Stimulated activated memory B cell treated with anti-CD40 and anti-IgM and Interleukin-4, amounts not matched to agents 10 μg/mL and 1 μg/mL and 100 μg/mL, for 72 hours (primary cell): ENCODE measurements around the gene TENM4.

Experiments used
- ATAC-seq: fragments of 150-1000 bp; cut with Tn5 transposase; 2 replicates; pipeline ENCODE4 v1.10.0; 2021
- H3K27ac Mint-ChIP-seq: one replicate; pipeline ENCODE4 v1.8.0; 2022; ENCODE audit warnings: mild to moderate bottlenecking, mixed read lengths
- H3K27me3 Mint-ChIP-seq: one replicate; pipeline ENCODE4 v1.8.0; 2022; ENCODE audit warnings: mixed read lengths
- H3K36me3 Mint-ChIP-seq: one replicate; pipeline ENCODE4 v1.8.0; 2022; ENCODE audit warnings: mixed read lengths
- H3K4me1 Mint-ChIP-seq: one replicate; pipeline ENCODE4 v1.8.0; 2022; ENCODE audit warnings: mixed read lengths
- H3K4me3 Mint-ChIP-seq: one replicate; pipeline ENCODE4 v1.8.0; 2022; ENCODE audit warnings: mild to moderate bottlenecking, moderate library complexity, mixed read lengths
- H3K9me3 Mint-ChIP-seq: one replicate; pipeline ENCODE4 v1.8.0; 2022; ENCODE audit warnings: mixed read lengths

TENM4 gene

DNA sequence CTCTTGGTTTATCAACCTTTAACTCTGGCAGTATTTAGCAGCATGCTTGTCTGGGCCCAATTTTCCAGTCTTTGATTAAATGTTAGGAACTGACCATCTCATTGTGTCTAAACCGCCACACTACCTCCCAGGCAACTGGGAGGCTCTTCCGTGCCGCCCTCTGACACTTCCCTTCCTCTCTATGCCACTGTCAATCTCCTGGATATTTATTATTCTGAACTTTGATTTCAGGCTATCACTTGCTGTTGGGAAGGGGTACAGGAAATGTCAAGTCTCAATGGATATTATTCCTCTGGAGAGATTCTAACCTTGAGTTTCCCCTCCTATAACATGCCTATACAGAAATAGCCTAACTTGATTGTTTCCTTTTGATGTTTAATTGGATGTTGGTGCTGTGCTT lies 643.3 kb downstream of the TENM4 start:
- Mint-ChIP-seq H3K27me3 (no peaks in the 10 kb centered on the region), H3K27ac (no peak overlapping the region), H3K9me3 (no peaks in the 10 kb centered on the region), H3K36me3 (no peaks in the 10 kb centered on the region), H3K4me1 (no peaks in the 10 kb centered on the region), H3K4me3 (no peak overlapping the region)
- ATAC-seq: no peak

GRCh38 chr11:78796956-78797355 lies 643.9 kb downstream of the TENM4 start:
- Mint-ChIP-seq H3K36me3 (no peaks in the 10 kb centered on the region), H3K4me1 (no peaks in the 10 kb centered on the region), H3K27me3 (no peaks in the 10 kb centered on the region), H3K9me3 (no peaks in the 10 kb centered on the region), H3K27ac (no peak overlapping the region), H3K4me3 (no peak overlapping the region)
- ATAC-seq: no peak

- Mint-ChIP-seq H3K27me3 (no peaks in the 10 kb centered on the region), H3K4me1 (no peaks in the 10 kb centered on the region), H3K27ac (no peak overlapping the region), H3K4me3 (no peak overlapping the region), H3K9me3 (no peaks in the 10 kb centered on the region), H3K36me3 (no peaks in the 10 kb centered on the region)
- no peak for ATAC-seq
These were observed 645.1 kb downstream of the TENM4 start for GRCh38 chr11:78795621-78796261.

- Mint-ChIP-seq H3K4me3 (no peak overlapping the region), H3K9me3 (no peaks in the 10 kb centered on the region), H3K36me3 (no peaks in the 10 kb centered on the region), H3K4me1 (no peaks in the 10 kb centered on the region), H3K27ac (no peak overlapping the region), H3K27me3 (no peaks in the 10 kb centered on the region)
- no peak for ATAC-seq
These were observed 648.9 kb downstream of the TENM4 start for GRCh38 chr11:78791964-78792363.

- Mint-ChIP-seq H3K36me3 (no peaks in the 10 kb centered on the region), H3K9me3 (no peaks in the 10 kb centered on the region), H3K4me1 (no peaks in the 10 kb centered on the region), H3K27ac (no peak overlapping the region), H3K4me3 (no peak overlapping the region), H3K27me3 (no peaks in the 10 kb centered on the region)
- ATAC-seq: no peak
These were observed 649.6 kb downstream of the TENM4 start for GRCh38 chr11:78791254-78791653.

DNA sequence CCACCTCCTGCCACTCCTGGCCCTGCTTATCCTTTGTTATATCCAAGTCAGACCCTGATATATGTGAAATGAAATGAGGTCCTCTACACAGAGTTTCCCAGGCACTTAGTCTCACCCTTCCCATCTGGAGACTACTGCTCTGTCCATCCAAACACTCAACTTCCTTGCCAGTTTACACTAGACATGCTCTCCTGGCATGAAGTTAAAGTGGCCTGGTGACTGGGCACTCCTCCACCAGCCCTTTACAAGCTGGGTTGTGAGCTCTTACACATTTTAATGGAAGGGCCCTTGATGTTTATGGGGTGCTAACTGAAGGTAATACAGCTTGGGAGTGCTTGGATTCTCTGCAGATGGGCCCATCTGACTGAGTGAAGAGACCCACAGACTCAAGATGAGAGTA lies 650.0 kb downstream of the TENM4 start:
- no peaks in the 10 kb centered on the region for H3K27me3 Mint-ChIP-seq

GRCh38 chr11:78789375-78789774 lies 651.5 kb downstream of the TENM4 start:
- peaks cover 10% of the 10 kb centered on the region for H3K27me3 Mint-ChIP-seq
- no peak overlapping the region for H3K27ac Mint-ChIP-seq
- ATAC-seq: no peak
- H3K36me3 Mint-ChIP-seq: no peaks in the 10 kb centered on the region
- H3K4me1 Mint-ChIP-seq: no peaks in the 10 kb centered on the region
- H3K9me3 Mint-ChIP-seq: no peaks in the 10 kb centered on the region
- no peak overlapping the region for H3K4me3 Mint-ChIP-seq

More for the DNA sequence above, 650.0 kb downstream of the TENM4 start:
- Mint-ChIP-seq H3K27ac (no peak overlapping the region), H3K4me3 (no peak overlapping the region), H3K36me3 (no peaks in the 10 kb centered on the region), H3K4me1 (no peaks in the 10 kb centered on the region), H3K9me3 (no peaks in the 10 kb centered on the region)
- no peak for ATAC-seq

DNA sequence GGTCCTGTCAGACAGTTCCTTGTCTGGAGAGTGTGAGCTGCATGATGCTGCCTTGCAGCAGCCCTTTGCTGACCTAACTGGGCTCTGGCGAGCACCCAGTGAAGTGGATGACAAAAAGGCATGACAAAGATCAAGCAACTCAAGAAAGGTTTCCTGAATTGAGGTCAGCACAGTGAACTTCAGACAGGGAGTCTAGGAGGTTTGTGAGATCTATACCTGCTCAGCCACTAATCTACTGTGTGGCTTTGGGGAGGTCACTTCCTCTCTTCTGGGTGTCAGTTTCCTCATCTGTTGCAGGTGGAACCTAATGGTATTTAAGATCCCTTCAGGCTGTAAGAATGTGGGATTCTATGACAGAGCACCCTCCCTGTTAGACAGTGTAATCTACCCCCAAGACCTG lies 652.3 kb downstream of the TENM4 start:
- Mint-ChIP-seq H3K4me3 (no peak overlapping the region), H3K4me1 (no peaks in the 10 kb centered on the region), H3K9me3 (no peaks in the 10 kb centered on the region), H3K27ac (no peak overlapping the region), H3K27me3 (peaks cover 10% of the 10 kb centered on the region), H3K36me3 (no peaks in the 10 kb centered on the region)
- peak; percentile 37 for ATAC-seq

DNA sequence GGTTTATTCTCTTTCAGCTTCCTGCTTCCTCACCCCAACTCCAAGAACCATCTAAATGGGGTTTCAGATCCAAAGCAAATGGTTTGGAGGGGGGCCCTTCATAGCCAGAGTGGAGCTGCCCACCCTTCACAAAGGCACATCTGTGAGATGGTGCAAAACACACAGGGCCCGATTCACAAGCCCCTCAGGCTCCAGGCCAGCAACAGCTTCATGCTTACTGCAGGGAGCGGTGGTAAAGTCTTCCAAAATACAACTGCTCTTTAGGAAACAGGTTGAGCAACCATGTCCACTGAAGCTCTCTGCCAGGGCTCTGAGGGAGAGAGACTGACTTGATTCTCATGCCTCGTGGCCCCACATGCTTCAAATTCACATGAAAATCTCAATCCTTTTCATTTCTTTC lies 653.1 kb downstream of the TENM4 start:
- H3K4me3 Mint-ChIP-seq: no peak overlapping the region
- no peak overlapping the region for H3K27ac Mint-ChIP-seq
- peaks cover 10% of the 10 kb centered on the region for H3K27me3 Mint-ChIP-seq
- no peaks in the 10 kb centered on the region for H3K9me3 Mint-ChIP-seq
- no peaks in the 10 kb centered on the region for H3K4me1 Mint-ChIP-seq
- no peaks in the 10 kb centered on the region for H3K36me3 Mint-ChIP-seq
- ATAC-seq: no peak

DNA sequence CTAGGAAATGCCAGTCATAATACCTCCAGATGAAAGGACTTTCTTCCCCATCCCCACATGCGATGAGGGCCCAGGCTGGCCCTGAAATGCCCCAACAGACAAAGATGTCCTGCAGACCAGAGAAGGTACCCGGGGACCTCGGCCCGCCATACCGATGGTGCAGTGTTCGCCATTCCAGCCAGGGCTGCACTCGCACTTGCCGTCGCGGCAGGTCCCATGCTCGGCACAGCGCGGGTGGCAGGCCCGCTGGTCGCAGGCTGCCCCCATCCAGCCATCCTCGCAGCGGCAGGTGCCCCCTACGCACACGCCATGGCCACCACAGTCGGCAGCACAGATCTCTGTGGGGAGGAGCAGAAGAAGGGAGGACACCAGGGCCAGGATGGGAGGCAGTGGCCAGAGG lies 654.1 kb downstream of the TENM4 start:
- Mint-ChIP-seq H3K36me3 (no peaks in the 10 kb centered on the region), H3K27ac (no peak overlapping the region), H3K4me1 (no peaks in the 10 kb centered on the region), H3K27me3 (peaks cover 10% of the 10 kb centered on the region), H3K4me3 (no peak overlapping the region), H3K9me3 (no peaks in the 10 kb centered on the region)
- ATAC-seq: no peak

DNA sequence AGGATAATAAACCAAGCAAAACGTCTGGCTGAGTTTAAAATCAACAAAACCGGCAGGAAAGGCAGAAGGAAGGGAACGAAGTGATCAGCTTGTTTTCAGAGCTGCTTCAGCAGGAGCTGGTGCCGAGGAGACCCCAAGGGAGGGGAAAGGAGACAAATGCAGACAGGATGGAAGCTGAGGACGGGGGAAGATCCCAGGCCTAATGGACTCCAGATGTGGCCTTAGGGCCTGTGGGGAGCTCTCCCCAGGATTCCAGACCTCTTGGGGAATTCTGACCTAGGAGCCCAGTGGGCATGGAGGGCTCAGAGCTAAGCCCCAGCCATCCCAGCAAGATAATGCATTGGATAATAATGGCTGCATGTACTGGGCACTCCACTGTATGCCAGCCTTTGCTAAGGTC lies 654.7 kb downstream of the TENM4 start:
- ATAC-seq: no peak
- no peak overlapping the region for H3K27ac Mint-ChIP-seq
- no peaks in the 10 kb centered on the region for H3K36me3 Mint-ChIP-seq
- H3K4me1 Mint-ChIP-seq: no peaks in the 10 kb centered on the region
- peaks cover 10% of the 10 kb centered on the region for H3K27me3 Mint-ChIP-seq
- no peaks in the 10 kb centered on the region for H3K9me3 Mint-ChIP-seq
- no peak overlapping the region for H3K4me3 Mint-ChIP-seq

GRCh38 chr11:78784321-78785061 lies 656.3 kb downstream of the TENM4 start:
- no peak overlapping the region for H3K4me3 Mint-ChIP-seq
- H3K27ac Mint-ChIP-seq: no peak overlapping the region
- no peaks in the 10 kb centered on the region for H3K36me3 Mint-ChIP-seq
- H3K9me3 Mint-ChIP-seq: no peaks in the 10 kb centered on the region
- peaks cover 10% of the 10 kb centered on the region for H3K27me3 Mint-ChIP-seq
- no peaks in the 10 kb centered on the region for H3K4me1 Mint-ChIP-seq
- no peak for ATAC-seq

DNA sequence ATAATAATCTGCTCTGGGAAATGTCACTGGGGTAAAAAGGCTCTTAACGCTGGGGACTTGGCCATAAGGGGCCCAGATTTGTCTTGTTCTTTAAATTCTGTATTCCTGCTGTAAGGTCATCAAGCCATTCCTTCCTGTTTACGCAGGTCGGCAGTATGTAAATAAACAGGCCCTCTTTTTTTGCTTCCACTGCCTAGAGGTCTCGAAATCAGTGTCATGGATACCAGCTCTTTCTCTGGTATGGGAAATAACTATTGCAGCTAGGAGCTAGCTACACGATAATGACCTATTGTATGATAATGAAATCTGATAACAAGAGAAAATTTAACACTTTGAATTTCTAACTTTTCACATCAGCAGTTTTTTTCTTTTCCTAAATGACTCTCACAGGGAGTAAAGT lies 657.0 kb downstream of the TENM4 start:
- no peak overlapping the region for H3K27ac Mint-ChIP-seq
- H3K27me3 Mint-ChIP-seq: peaks cover 10% of the 10 kb centered on the region
- no peaks in the 10 kb centered on the region for H3K4me1 Mint-ChIP-seq

GRCh38 chr11:78783301-78783700 lies 657.5 kb downstream of the TENM4 start:
- no peak overlapping the region for H3K27ac Mint-ChIP-seq
- no peak for ATAC-seq
- H3K36me3 Mint-ChIP-seq: no peaks in the 10 kb centered on the region
- H3K9me3 Mint-ChIP-seq: no peaks in the 10 kb centered on the region
- no peaks in the 10 kb centered on the region for H3K4me1 Mint-ChIP-seq
- no peak overlapping the region for H3K4me3 Mint-ChIP-seq
- H3K27me3 Mint-ChIP-seq: peaks cover 10% of the 10 kb centered on the region

More for the DNA sequence above, 657.0 kb downstream of the TENM4 start:
- no peaks in the 10 kb centered on the region for H3K9me3 Mint-ChIP-seq
- H3K36me3 Mint-ChIP-seq: no peaks in the 10 kb centered on the region
- no peak for ATAC-seq
- H3K4me3 Mint-ChIP-seq: no peak overlapping the region

DNA sequence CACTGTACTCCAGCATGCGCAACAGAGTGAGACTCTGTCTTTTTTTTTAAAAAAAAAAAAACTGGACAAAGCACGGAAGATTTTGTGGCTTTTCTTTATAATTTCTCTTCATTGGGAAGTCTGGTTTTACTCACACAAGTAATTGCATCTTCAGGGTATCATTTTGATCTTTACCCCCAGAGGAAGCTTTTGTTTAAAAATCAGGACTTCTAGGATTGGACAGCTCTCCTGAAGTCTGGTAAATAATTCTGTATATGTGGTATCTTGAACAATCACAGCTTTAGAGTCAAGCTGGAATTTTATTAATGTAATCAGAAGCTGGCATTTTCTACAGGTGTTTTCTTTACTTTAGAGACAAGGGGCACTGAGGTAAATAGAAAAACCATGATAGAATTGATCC lies 658.1 kb downstream of the TENM4 start:
- ATAC-seq: no peak
- Mint-ChIP-seq H3K4me1 (no peaks in the 10 kb centered on the region), H3K27me3 (peaks cover 10% of the 10 kb centered on the region), H3K9me3 (no peaks in the 10 kb centered on the region), H3K27ac (no peak overlapping the region), H3K4me3 (no peak overlapping the region), H3K36me3 (no peaks in the 10 kb centered on the region)

GRCh38 chr11:78780889-78781288 lies 659.9 kb downstream of the TENM4 start:
- no peak for ATAC-seq
- Mint-ChIP-seq H3K4me3 (no peak overlapping the region), H3K9me3 (no peaks in the 10 kb centered on the region), H3K27me3 (peaks cover 10% of the 10 kb centered on the region), H3K4me1 (no peaks in the 10 kb centered on the region), H3K27ac (no peak overlapping the region), H3K36me3 (no peaks in the 10 kb centered on the region)
